Glutamatergic neuron (in vitro differentiated cells): ENCODE data around the gene SMC6. TPM values are rescaled to one million over a fixed set of nuclear protein-coding genes. Genes with fewer than 3 reads are reported as not detected.

Experiments used
- DNase-seq: peaks from one replicate; pipeline ENCODE4 v3.0.0; 2022
- H3K27ac Mint-ChIP-seq: one replicate; pipeline ENCODE4 v1.8.0; 2020; ENCODE audit warnings: mild to moderate bottlenecking, mixed read lengths, inconsistent platforms; ENCODE audit not compliant: unreplicated experiment
- H3K27me3 Mint-ChIP-seq: one replicate; pipeline ENCODE4 v1.8.0; 2020; ENCODE audit warnings: mild to moderate bottlenecking, moderate library complexity, mixed read lengths, inconsistent platforms; ENCODE audit not compliant: unreplicated experiment
- H3K36me3 Mint-ChIP-seq: one replicate; pipeline ENCODE4 v1.8.0; 2020; ENCODE audit warnings: mild to moderate bottlenecking, mixed read lengths, inconsistent platforms; ENCODE audit not compliant: unreplicated experiment
- H3K4me1 Mint-ChIP-seq: one replicate; pipeline ENCODE4 v1.8.0; 2020; ENCODE audit warnings: mild to moderate bottlenecking, low read depth, mixed read lengths, inconsistent platforms; ENCODE audit not compliant: unreplicated experiment
- H3K4me3 Mint-ChIP-seq: one replicate; pipeline ENCODE4 v1.8.0; 2020; ENCODE audit warnings: mild to moderate bottlenecking, mixed read lengths, inconsistent platforms; ENCODE audit not compliant: unreplicated experiment
- H3K9me3 Mint-ChIP-seq: one replicate; pipeline ENCODE4 v1.8.0; 2020; ENCODE audit warnings: mild to moderate bottlenecking, moderate library complexity, mixed read lengths, inconsistent platforms; ENCODE audit not compliant: unreplicated experiment
- total RNA-seq: library from RNA; stranded (reverse); fragmentation: NEBNext Ultra II Directional; extraction: Animal tissue kit (Norgen Biotek cat#: 25700); gene quantifications from one replicate; pipeline ENCODE4 v1.2.1, GENCODE V29; 2021; ENCODE audit not compliant: unreplicated experiment
- TF ChIP-seq, protein P1 (sequence below): fragments of 200-600 bp; sonication (generic); IDR thresholded peaks from one replicate; pipeline ENCODE4 v1.5.0; 2021; ENCODE audit not compliant: partially characterized antibody, unreplicated experiment

Gene SMC6
- total RNA-seq, 1 donor from 2014 or later, result 61.4 TPM

- Mint-ChIP-seq H3K9me3 (no peaks in the 10 kb centered on the region), H3K27ac (no peak overlapping the region), H3K36me3 (no peaks in the 10 kb centered on the region), H3K4me1 (peaks cover 7% of the 10 kb centered on the region), H3K4me3 (no peak overlapping the region), H3K27me3 (peaks cover 2% of the 10 kb centered on the region)
- TF ChIP-seq, protein P1, sequence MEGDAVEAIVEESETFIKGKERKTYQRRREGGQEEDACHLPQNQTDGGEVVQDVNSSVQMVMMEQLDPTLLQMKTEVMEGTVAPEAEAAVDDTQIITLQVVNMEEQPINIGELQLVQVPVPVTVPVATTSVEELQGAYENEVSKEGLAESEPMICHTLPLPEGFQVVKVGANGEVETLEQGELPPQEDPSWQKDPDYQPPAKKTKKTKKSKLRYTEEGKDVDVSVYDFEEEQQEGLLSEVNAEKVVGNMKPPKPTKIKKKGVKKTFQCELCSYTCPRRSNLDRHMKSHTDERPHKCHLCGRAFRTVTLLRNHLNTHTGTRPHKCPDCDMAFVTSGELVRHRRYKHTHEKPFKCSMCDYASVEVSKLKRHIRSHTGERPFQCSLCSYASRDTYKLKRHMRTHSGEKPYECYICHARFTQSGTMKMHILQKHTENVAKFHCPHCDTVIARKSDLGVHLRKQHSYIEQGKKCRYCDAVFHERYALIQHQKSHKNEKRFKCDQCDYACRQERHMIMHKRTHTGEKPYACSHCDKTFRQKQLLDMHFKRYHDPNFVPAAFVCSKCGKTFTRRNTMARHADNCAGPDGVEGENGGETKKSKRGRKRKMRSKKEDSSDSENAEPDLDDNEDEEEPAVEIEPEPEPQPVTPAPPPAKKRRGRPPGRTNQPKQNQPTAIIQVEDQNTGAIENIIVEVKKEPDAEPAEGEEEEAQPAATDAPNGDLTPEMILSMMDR, result no peak
- no peak for DNase-seq
Measured at GRCh38 chr2:17620841-17621240, 132.8 kb downstream of the SMC6 start.

DNA sequence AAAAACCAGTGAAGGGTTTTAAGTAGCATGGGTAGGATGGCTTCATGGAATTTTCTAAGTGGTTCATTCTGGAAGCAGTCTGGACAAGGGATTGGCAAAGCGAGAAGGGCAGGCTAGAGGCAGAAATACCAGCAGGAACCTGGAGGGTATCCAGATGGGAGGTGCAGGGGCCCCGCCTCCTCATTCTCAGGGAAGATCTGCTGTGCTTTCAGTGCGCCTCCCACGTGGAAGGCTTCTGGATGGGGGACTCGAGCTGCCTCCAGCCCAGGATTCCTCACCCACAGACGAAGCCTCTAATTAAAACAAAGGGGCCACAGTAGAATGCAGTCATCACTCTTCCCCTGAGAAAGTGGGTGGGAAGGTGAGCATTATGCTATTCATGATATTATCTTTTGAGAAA lies 133.3 kb downstream of the SMC6 start:
- TF ChIP-seq, protein P1, result no peak
- no peak overlapping the region for H3K27ac Mint-ChIP-seq
- H3K36me3 Mint-ChIP-seq, result no peaks in the 10 kb centered on the region
- H3K4me3 Mint-ChIP-seq, result no peak overlapping the region
- no peaks in the 10 kb centered on the region for H3K9me3 Mint-ChIP-seq
- H3K27me3 Mint-ChIP-seq, result peaks cover 2% of the 10 kb centered on the region
- H3K4me1 Mint-ChIP-seq, result peaks cover 9% of the 10 kb centered on the region
- DNase-seq, result no peak

DNA sequence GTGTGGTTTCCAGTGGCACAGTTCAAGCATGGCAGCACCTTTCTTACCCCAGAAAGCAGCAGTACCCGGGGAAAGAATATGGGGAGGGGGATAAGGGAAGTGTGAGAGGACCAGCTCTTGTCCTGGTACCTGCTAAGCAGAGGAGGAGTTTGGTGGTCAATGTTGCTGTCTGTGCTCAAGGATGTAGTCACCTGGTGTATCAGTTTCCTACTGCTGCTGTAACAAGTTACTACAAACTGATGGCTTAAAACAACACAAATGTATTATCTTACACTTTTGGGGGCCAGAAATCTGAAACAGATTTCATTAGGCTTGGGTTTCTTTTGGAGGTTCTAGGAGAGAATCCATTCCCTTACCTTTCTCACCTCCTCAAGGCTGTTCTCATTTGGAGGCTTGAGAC lies 135.7 kb downstream of the SMC6 start:
- Mint-ChIP-seq H3K36me3 (no peaks in the 10 kb centered on the region), H3K4me3 (no peak overlapping the region), H3K27me3 (peaks cover 2% of the 10 kb centered on the region), H3K4me1 (peaks cover 14% of the 10 kb centered on the region), H3K27ac (no peak overlapping the region), H3K9me3 (peaks cover 1% of the 10 kb centered on the region)
- TF ChIP-seq, protein P1, result no peak
- no peak for DNase-seq

DNA sequence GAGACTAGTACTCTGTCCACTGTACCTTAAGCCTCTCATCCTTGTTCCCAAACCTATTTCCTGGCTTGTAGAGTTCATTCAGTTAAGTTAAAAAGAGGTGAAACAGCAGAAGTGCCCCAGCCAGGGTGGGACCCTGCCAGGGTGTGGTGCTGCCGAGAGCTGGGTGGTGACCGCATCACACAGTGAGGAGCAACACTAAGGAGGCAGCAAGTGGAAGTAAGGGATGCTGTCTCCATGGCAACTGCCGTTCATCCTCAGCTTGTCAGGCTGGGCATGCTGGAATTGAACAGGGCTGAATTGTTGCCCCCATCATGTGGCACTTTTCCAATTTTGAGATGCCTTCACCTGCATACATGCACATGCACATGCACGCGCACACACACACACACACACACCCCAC lies 136.1 kb downstream of the SMC6 start:
- H3K27ac Mint-ChIP-seq, result no peak overlapping the region
- no peaks in the 10 kb centered on the region for H3K36me3 Mint-ChIP-seq
- peaks cover 14% of the 10 kb centered on the region for H3K4me1 Mint-ChIP-seq
- peaks cover 2% of the 10 kb centered on the region for H3K27me3 Mint-ChIP-seq
- H3K9me3 Mint-ChIP-seq, result peaks cover 1% of the 10 kb centered on the region
- no peak overlapping the region for H3K4me3 Mint-ChIP-seq
- DNase-seq, result no peak
- TF ChIP-seq, protein P1, result no peak

DNA sequence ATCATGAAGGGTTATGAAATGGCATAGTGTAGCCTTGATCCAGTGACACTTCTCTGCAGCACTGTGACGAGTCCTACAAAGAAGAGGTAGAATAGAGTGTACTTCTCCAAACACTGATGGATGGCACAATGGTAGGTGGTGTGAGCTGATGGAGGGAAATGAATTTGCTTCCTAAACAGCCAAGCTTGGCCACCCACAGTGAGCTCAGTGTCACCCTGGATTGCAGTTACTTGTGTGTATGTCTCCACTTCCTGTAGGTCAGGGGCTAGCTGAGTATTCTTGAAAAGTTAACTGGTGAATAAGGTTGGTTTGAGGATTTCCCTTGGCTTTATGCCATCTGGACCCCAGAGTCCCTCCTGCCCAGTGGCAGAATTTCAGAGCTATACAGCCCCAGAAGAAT lies 137.2 kb downstream of the SMC6 start:
- Mint-ChIP-seq H3K4me3 (no peak overlapping the region), H3K9me3 (peaks cover 1% of the 10 kb centered on the region), H3K27me3 (peaks cover 2% of the 10 kb centered on the region), H3K27ac (no peak overlapping the region), H3K36me3 (no peaks in the 10 kb centered on the region), H3K4me1 (peaks cover 14% of the 10 kb centered on the region)
- no peak for DNase-seq
- TF ChIP-seq, protein P1, result no peak
